Skeletal muscle satellite cell (primary cell): ENCODE results near the gene ABLIM2.

Experiments
- H3K27me3 ChIP-seq: 2 replicates; pipeline ENCODE4 v1.7.0; 2013; ENCODE audit warnings: low read length; ENCODE audit not compliant: control insufficient read depth, insufficient read depth
- H3K36me3 ChIP-seq: 2 replicates; pipeline ENCODE4 v1.7.0; 2013; ENCODE audit warnings: mild to moderate bottlenecking, control low read depth, low read length; ENCODE audit not compliant: insufficient read depth
- H3K4me1 ChIP-seq: 2 replicates; pipeline ENCODE4 v1.7.0; 2013; ENCODE audit warnings: low read length; ENCODE audit not compliant: control insufficient read depth, insufficient read depth
- H3K4me2 ChIP-seq: 2 replicates; pipeline ENCODE4 v1.7.0; 2013; ENCODE audit warnings: mild to moderate bottlenecking, low read length
- H3K4me3 ChIP-seq: 2 replicates; pipeline ENCODE4 v1.7.0; 2013; ENCODE audit warnings: low read length
- H3K9ac ChIP-seq: 2 replicates; pipeline ENCODE4 v1.7.0; 2013; ENCODE audit warnings: mild to moderate bottlenecking, low read depth, low read length, moderate library complexity
- H3K9me3 ChIP-seq: replicated peaks from 2 replicates; pipeline ENCODE4 v1.7.0; 2013; ENCODE audit warnings: mild to moderate bottlenecking, control low read depth, low read length

ABLIM2 gene

GRCh38 chr4:7979652-7979968 lies 179.0 kb downstream of the ABLIM2 start:
- no peak overlapping the region for H3K9ac ChIP-seq
- H3K36me3 ChIP-seq, result no peaks in the 10 kb centered on the region
- H3K9me3 ChIP-seq, result no peaks in the 10 kb centered on the region
- H3K4me2 ChIP-seq, result no peak overlapping the region
- H3K4me3 ChIP-seq, result no peak overlapping the region
- H3K27me3 ChIP-seq, result no peaks in the 10 kb centered on the region
- H3K4me1 ChIP-seq, result peaks cover 6% of the 10 kb centered on the region

GRCh38 chr4:7978907-7979651 lies 179.5 kb downstream of the ABLIM2 start:
- no peaks in the 10 kb centered on the region for H3K36me3 ChIP-seq
- no peak overlapping the region for H3K4me3 ChIP-seq
- peaks cover 6% of the 10 kb centered on the region for H3K4me1 ChIP-seq
- no peaks in the 10 kb centered on the region for H3K9me3 ChIP-seq
- H3K27me3 ChIP-seq, result no peaks in the 10 kb centered on the region
- H3K9ac ChIP-seq, result no peak overlapping the region
- H3K4me2 ChIP-seq, result no peak overlapping the region

GRCh38 chr4:7978489-7978888 lies 180.1 kb downstream of the ABLIM2 start:
- Histone ChIP-seq H3K4me1 (peaks cover 10% of the 10 kb centered on the region), H3K9me3 (no peaks in the 10 kb centered on the region), H3K9ac (no peak overlapping the region), H3K4me3 (no peak overlapping the region), H3K4me2 (no peak overlapping the region), H3K36me3 (no peaks in the 10 kb centered on the region), H3K27me3 (no peaks in the 10 kb centered on the region)

GRCh38 chr4:7976634-7977033 lies 182.0 kb downstream of the ABLIM2 start:
- Histone ChIP-seq H3K36me3 (no peaks in the 10 kb centered on the region), H3K4me2 (no peak overlapping the region), H3K4me3 (no peak overlapping the region), H3K4me1 (peaks cover 10% of the 10 kb centered on the region), H3K9me3 (no peaks in the 10 kb centered on the region), H3K27me3 (no peaks in the 10 kb centered on the region), H3K9ac (no peak overlapping the region)

GRCh38 chr4:7976025-7976424 lies 182.6 kb downstream of the ABLIM2 start:
- Histone ChIP-seq H3K27me3 (no peaks in the 10 kb centered on the region), H3K4me2 (no peak overlapping the region), H3K4me3 (no peak overlapping the region), H3K9ac (no peak overlapping the region), H3K9me3 (no peaks in the 10 kb centered on the region), H3K4me1 (peaks cover 10% of the 10 kb centered on the region), H3K36me3 (no peaks in the 10 kb centered on the region)

- Histone ChIP-seq H3K4me3 (no peak overlapping the region), H3K9me3 (no peaks in the 10 kb centered on the region), H3K36me3 (no peaks in the 10 kb centered on the region), H3K27me3 (no peaks in the 10 kb centered on the region), H3K4me2 (no peak overlapping the region), H3K9ac (no peak overlapping the region), H3K4me1 (peaks cover 18% of the 10 kb centered on the region)
These were observed 184.2 kb downstream of the ABLIM2 start for GRCh38 chr4:7974425-7974824.

- H3K27me3 ChIP-seq, result no peaks in the 10 kb centered on the region
- no peak overlapping the region for H3K4me2 ChIP-seq
- H3K4me1 ChIP-seq, result peaks cover 20% of the 10 kb centered on the region
- H3K36me3 ChIP-seq, result no peaks in the 10 kb centered on the region
- H3K9me3 ChIP-seq, result no peaks in the 10 kb centered on the region
- H3K9ac ChIP-seq, result no peak overlapping the region
- no peak overlapping the region for H3K4me3 ChIP-seq
These were observed 185.1 kb downstream of the ABLIM2 start for GRCh38 chr4:7973545-7973981.

GRCh38 chr4:7971881-7972500 lies 186.6 kb downstream of the ABLIM2 start:
- H3K9me3 ChIP-seq, result no peaks in the 10 kb centered on the region
- no peak overlapping the region for H3K4me3 ChIP-seq
- no peak overlapping the region for H3K9ac ChIP-seq
- no peak overlapping the region for H3K4me2 ChIP-seq
- H3K36me3 ChIP-seq, result no peaks in the 10 kb centered on the region
- H3K27me3 ChIP-seq, result no peaks in the 10 kb centered on the region
- H3K4me1 ChIP-seq, result peaks cover 14% of the 10 kb centered on the region

- Histone ChIP-seq H3K9me3 (no peaks in the 10 kb centered on the region), H3K27me3 (no peaks in the 10 kb centered on the region), H3K4me3 (no peak overlapping the region), H3K4me1 (peaks cover 14% of the 10 kb centered on the region), H3K9ac (no peak overlapping the region), H3K4me2 (no peak overlapping the region), H3K36me3 (no peaks in the 10 kb centered on the region)
These were observed 187.4 kb downstream of the ABLIM2 start for GRCh38 chr4:7971159-7971631.

- Histone ChIP-seq H3K4me3 (no peak overlapping the region), H3K27me3 (no peaks in the 10 kb centered on the region), H3K9ac (no peak overlapping the region), H3K4me1 (peaks cover 14% of the 10 kb centered on the region), H3K4me2 (no peak overlapping the region), H3K9me3 (no peaks in the 10 kb centered on the region), H3K36me3 (no peaks in the 10 kb centered on the region)
These were observed 188.2 kb downstream of the ABLIM2 start for GRCh38 chr4:7970361-7970946.

GRCh38 chr4:7968262-7968896 lies 190.2 kb downstream of the ABLIM2 start:
- H3K9me3 ChIP-seq, result no peaks in the 10 kb centered on the region
- no peaks in the 10 kb centered on the region for H3K36me3 ChIP-seq
- H3K4me2 ChIP-seq, result no peak overlapping the region
- H3K9ac ChIP-seq, result no peak overlapping the region
- H3K4me3 ChIP-seq, result no peak overlapping the region
- H3K4me1 ChIP-seq, result peaks cover 10% of the 10 kb centered on the region
- H3K27me3 ChIP-seq, result peaks cover 2% of the 10 kb centered on the region
